Globus pallidus (tissue), 1 donor: ENCODE measurements around the gene MMP1.

Source experiments
- DNase-seq: peaks from one replicate; pipeline ENCODE4 v3.0.0-alpha.2; 2015; ENCODE audit warnings: low spot score

MMP1 gene

GRCh38 chr11:102806296-102806695, 8.3 kb upstream of the MMP1 start:
- no peak for DNase-seq

GRCh38 chr11:102802341-102802740, 4.4 kb upstream of the MMP1 start:
- no peak for DNase-seq

DNA sequence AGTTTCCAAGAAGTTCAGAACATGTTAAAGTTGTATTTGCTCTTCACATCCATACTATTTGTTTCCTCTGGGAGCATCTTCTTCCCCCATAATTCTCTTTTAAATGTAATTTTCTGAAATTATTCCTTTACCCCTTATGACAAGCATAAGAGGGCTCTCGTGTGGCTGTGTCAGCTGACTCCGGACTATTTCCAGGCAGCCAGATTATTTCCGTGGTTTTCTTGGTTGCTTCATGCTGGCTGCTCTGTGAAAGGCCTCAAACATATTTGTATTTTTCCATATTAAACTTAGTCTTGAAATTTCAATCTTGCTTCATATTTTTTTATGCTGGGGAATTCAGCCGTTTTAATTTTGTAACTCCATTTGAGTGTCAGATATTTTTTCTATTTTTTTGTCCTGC, 2.8 kb upstream of the MMP1 start:
- no peak for DNase-seq

GRCh38 chr11:102799681-102800340, 1.9 kb upstream of the MMP1 start:
- no peak for DNase-seq

- no peak for DNase-seq
These were observed 3.6 kb downstream of the MMP1 start for GRCh38 chr11:102794382-102794781.

DNA sequence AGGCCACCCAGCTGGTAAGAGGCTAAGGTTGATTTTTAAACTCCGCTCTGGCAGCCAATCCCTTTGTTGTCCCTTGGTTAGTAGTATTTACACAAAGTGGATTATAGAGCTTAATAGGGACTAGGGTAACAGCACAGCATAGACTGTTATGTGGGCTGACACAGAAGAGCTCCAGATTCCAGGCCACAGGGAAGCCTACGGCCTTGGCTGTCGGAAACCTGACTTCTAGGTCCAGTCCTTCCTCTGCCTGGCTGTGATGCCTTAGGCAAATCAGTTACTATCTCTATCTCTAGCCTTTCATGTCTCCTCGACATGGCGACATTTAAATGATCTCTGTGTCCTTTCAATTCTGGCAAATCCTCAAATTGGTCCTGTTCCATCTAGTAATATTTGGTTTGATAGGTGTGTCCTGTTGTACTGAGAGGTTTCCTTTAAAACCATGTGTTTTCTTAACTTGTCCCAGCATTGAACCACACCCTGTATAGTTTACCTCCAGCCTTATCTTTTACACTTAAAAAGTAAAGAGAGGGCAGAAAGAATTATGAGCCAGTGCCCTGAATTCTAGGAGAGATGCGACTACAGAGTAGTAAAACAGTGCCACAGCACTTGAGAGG, 4.2 kb downstream of the MMP1 start:
- no peak for DNase-seq

DNA sequence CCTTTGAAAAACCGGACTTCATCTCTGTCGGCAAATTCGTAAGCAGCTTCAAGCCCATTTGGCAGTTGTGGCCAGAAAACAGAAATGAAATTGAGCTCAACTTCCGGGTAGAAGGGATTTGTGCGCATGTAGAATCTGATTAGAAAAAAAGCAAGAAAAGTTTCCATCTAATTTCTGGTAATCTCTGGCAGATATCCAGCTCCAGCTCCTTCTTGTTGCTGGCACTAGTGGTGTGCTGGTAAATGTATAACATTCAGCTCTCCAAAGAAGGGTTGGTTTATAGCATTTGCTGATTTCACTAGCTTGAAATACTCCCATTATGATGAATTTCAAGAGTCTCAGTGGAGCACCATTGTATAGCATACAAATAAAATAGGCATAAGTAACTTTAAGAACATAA, 5.4 kb downstream of the MMP1 start:
- no peak for DNase-seq

DNA sequence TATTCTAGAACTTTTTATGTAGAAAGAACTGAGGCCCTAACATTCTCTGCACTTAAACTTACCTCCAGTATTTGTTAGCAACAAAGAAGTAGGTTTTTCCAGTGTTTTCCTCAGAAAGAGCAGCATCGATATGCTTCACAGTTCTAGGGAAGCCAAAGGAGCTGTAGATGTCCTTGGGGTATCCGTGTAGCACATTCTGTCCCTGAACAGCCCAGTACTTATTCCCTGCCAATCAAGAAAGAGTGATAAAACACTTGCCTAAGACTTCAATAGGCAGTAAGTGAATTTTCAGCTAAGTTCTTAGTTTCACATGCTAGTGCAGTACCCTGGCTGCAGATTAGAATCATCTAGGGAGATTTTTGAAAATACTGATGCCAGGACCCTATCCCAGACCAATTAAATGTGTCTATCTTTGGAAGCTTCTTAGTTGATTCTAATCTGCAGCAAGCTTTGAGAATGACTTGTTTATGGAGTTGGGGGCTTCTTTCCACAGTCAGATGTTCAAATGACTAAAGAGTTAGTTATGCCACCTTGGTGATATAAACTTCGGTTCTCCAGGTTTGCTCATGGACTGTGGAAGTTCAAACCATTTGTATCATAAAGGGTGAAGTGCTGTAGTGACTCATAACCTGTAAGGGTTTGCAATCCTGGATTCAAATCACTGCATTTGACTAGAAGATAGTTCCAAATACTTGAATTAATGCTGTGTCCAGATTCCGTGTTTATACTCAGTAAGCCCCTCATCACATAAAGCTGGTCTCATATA, 6.5 kb downstream of the MMP1 start:
- DNase-seq, result no peak

- DNase-seq, result no peak
These were observed 9.5 kb downstream of the MMP1 start for GRCh38 chr11:102788334-102788995.

DNA sequence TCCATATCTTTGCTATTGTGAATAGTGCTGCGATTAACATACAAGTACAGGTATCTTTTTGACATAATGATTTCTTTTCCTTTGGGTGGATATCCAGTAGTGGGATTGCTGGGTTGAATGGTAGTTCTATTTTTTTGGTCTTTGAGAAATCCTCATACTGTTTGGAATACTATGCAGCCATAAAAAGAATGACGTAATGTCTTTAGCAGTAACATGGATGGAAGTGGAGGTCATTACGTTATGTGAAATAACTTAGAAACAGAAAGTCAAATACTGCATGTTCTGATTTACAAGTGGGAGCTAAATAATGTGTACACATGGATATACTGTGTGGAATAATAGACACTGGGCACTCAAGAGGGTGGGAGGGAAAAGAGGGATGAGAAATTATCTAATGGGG, 13.6 kb downstream of the MMP1 start:
- DNase-seq, result no peak

- DNase-seq, result no peak
These were observed 14.2 kb downstream of the MMP1 start for GRCh38 chr11:102783720-102784119.

DNA sequence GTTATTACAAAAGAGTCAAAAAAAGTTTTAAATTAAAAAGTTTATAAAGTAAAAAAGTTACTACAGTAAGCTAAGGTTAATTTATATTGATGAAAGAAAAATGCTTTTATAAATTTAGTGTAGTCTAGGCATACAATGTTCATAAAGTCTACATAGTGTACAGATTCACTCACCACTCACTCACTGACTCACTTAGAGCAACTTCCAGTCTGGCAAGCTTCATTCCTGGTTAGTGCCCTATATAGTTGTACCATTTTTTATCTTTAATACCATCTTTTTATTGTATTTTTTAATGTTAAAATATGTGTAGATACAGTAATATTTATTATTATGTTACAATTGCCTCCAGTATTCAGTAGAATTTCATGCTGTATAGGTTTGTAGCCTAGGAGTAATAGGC, 14.9 kb downstream of the MMP1 start:
- no peak for DNase-seq

- DNase-seq, result no peak
These were observed 16.3 kb downstream of the MMP1 start for GRCh38 chr11:102781676-102782075.

- DNase-seq, result no peak
These were observed 17.5 kb downstream of the MMP1 start, which contains the start of gene MMP10 for GRCh38 chr11:102780491-102780918. Gene MMP10 (minus strand): TSS chr11:102780628. CDS start chr11:102780591, 37 bp downstream.

DNA sequence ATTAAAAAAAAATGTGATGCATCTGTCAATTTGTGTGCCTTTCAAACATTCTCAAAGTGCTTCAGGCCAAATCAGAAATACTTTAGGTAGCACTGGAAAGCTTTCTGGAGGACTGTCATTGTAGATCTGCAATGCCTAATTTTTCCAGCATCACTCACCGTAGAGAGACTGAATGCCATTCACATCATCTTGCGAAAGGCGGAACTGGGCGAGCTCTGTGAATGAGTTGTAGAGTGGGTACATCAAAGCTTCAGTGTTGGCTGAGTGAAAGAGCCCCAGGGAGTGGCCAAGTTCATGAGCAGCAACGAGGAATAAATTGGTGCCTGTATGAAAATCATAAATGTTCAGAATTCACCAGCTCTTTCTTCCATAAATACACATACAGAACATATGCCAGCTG, 21.5 kb downstream of the MMP1 start:
- no peak for DNase-seq

GRCh38 chr11:102773386-102773785, 24.6 kb downstream of the MMP1 start:
- no peak for DNase-seq

GRCh38 chr11:102771351-102771750, 26.6 kb downstream of the MMP1 start:
- DNase-seq, result no peak

- no peak for DNase-seq
These were observed 27.8 kb downstream of the MMP1 start for GRCh38 chr11:102770191-102770590.

- no peak for DNase-seq
These were observed 30.2 kb downstream of the MMP1 start for GRCh38 chr11:102767800-102768199.

DNA sequence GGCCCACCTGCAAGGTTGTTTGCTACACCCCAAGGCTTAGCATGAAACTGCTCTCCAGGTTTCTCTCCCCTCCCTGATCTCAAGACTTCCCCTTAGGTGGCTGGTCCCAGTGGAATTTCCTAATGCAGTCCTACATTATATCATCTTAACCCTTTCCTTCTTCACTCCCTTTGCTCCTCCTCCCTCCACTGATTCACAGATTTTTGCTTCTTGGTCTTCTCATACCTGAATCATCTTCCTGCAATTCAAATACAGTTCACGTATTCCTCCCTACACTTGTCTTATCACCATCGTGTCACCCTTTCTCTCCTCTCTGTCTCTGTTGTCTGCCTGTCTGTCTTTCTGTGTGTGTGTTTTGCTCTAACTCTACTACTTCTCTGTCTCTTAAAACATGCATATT, 34.5 kb downstream of the MMP1 start:
- no peak for DNase-seq

- DNase-seq, result no peak
These were observed 35.6 kb downstream of the MMP1 start for GRCh38 chr11:102762361-102762767.

- no peak for DNase-seq
These were observed 36.2 kb downstream of the MMP1 start for GRCh38 chr11:102761646-102762238.
